Transverse colon (tissue), 4 donors: ENCODE measurements around the gene RNU5D-1. TPM values are rescaled to one million over a fixed set of nuclear protein-coding genes. Genes with fewer than 3 reads are reported as not detected.

Experiments used
- DNase-seq: peaks from one replicate; pipeline ENCODE4 v3.0.0-alpha.2; 2019
- H3K27ac ChIP-seq, 4 donors: fragments of 200-600 bp; sonication (generic); 2 replicates each; pipeline ENCODE4 v1.5.1; 2016 to 2018; ENCODE audit warnings: inconsistent platforms in 4 of 4
- H3K27me3 ChIP-seq: fragments of 200-600 bp; sonication (generic); 2 replicates; pipeline ENCODE4 v1.5.1; 2017; ENCODE audit warnings: inconsistent platforms
- H3K36me3 ChIP-seq, 4 donors: fragments of 200-600 bp; sonication (generic); 2 replicates each; pipeline ENCODE4 v1.5.1; 2017 to 2019; ENCODE audit warnings: inconsistent platforms in 4 of 4
- H3K4me1 ChIP-seq, 4 donors: fragments of 200-600 bp; sonication (generic); 2 replicates each; pipeline ENCODE4 v1.5.1; 2017 to 2020; ENCODE audit warnings: inconsistent platforms in 4 of 4
- H3K4me3 ChIP-seq, 4 donors: fragments of 200-600 bp; sonication (generic); 1 replicate in 1 of 4; 2 replicates in 3 of 4; pipeline versions ENCODE4 v1.5.1 to v1.6.1; 2017 to 2019; ENCODE audit warnings: inconsistent platforms in 4 of 4
- H3K9me3 ChIP-seq, 2 donors: fragments of 200-600 bp; sonication (generic); 2 replicates each; pipeline ENCODE4 v1.5.1; 2017 to 2019; ENCODE audit warnings: inconsistent platforms in 2 of 2
- CTCF ChIP-seq, 5 experiments: fragments of 200-600 bp in 3 of 5; fragments of 450-650 bp in 2 of 5; sonication (generic) in 3 of 5; IDR thresholded peaks; 1 replicate in 2 of 5; 2 replicates in 3 of 5; pipeline ENCODE4 v1.5.1; 2016 to 2017; ENCODE audit warnings: antibody characterized with exemption in 5 of 5, inconsistent platforms in 3 of 5, mild to moderate bottlenecking in 2 of 5, moderate library complexity in 1 of 5
- EP300 ChIP-seq: sonication (generic); formaldehyde crosslinking; IDR thresholded peaks from one replicate; pipeline ENCODE4 v1.6.1; 2017; ENCODE audit warnings: antibody characterized with exemption, low read depth
- POLR2A ChIP-seq: fragments of 450-650 bp; IDR thresholded peaks from one replicate; pipeline ENCODE4 v1.6.1; 2016; ENCODE audit warnings: antibody characterized with exemption, mild to moderate bottlenecking, moderate library complexity
- POLR2AphosphoS5 ChIP-seq, 3 donors: sonication (generic); formaldehyde crosslinking; IDR thresholded peaks; one replicate each; pipeline ENCODE4 v1.6.1; 2016; ENCODE audit warnings: antibody characterized with exemption in 3 of 3
- WGBS, 2 donors: methylation state at CpG; one replicate each; pipeline ENCODE4 v1.1.5; 2018; ENCODE audit warnings: low coverage in 1 of 2; 5-methylcytosine and 5-hydroxymethylcytosine counted together
- in situ Hi-C, 4 donors: fragments of 200-750 bp; cut with MboI; loops; one replicate each; pipeline versions ENCODE4 v1.15.0 to v1.15.1; 2017; ENCODE audit warnings: low sequenced_read_pairs in 3 of 4, low pct_ligation_motif_present in 1 of 4, low pct_unique_long_range_greater_than_20kb in 1 of 4
- intact Hi-C: fragments of 100-400 bp; cut with DNase I; formaldehyde crosslinking; loops from one replicate; pipeline ENCODE4 v1.15.1; 2023; ENCODE audit warnings: low total_unique reads
- total RNA-seq, 4 donors: library from RNA; depleted of rRNA; stranded (reverse); fragments of >200 nt; gene quantifications; one replicate each; pipeline ENCODE4 v1.1.0, GENCODE V29; 2016

The RNU5D-1 gene
- total RNA-seq, 4 donors from 2014 or later, result not detected

- H3K4me3 ChIP-seq, result no peak overlapping the region
- no peaks in the 10 kb centered on the region for H3K4me1 ChIP-seq
- TF ChIP-seq POLR2AphosphoS5 (IDR thresholded peaks at IDR 0.05), result no peak
- no peak for TF ChIP-seq POLR2A
- no peak for TF ChIP-seq CTCF (IDR thresholded peaks at IDR 0.05)
- no peak for TF ChIP-seq EP300
- in situ Hi-C loops (no loop called here), intact Hi-C loops (no loop called here)
- H3K27me3 ChIP-seq, result no peaks in the 10 kb centered on the region
- no peak overlapping the region for H3K27ac ChIP-seq
- no peaks in the 10 kb centered on the region for H3K9me3 ChIP-seq
- WGBS, 2 donors, result 0 to 90% methylated on average over 1 to 11 of the region's 11 CpGs
- DNase-seq, result no peak
- H3K36me3 ChIP-seq, result no peaks in the 10 kb centered on the region
These were observed 28.1 kb upstream of the RNU5D-1 start for GRCh38 chr1:44759077-44759476.

- H3K27me3 ChIP-seq, result no peaks in the 10 kb centered on the region
- DNase-seq, result no peak
- in situ Hi-C loops (no loop called here), intact Hi-C loops (no loop called here)
- TF ChIP-seq POLR2A (no peak), EP300 (no peak), POLR2AphosphoS5 (IDR thresholded peaks at IDR 0.05) (no peak), CTCF (IDR thresholded peaks at IDR 0.05) (no peak)
- no peak overlapping the region for H3K27ac ChIP-seq
- no peak overlapping the region for H3K4me3 ChIP-seq
- H3K9me3 ChIP-seq, result no peaks in the 10 kb centered on the region
- no peaks in the 10 kb centered on the region for H3K4me1 ChIP-seq
- 89% methylated on average over 2 of the region's 2 CpGs; no CpG with 5 or more reads in 1 of the 2 donors for WGBS, 2 donors
- no peaks in the 10 kb centered on the region for H3K36me3 ChIP-seq
These were observed 26.4 kb upstream of the RNU5D-1 start for GRCh38 chr1:44757420-44757819.

- in situ Hi-C loops, result no loop called here
These were observed 16.9 kb upstream of the RNU5D-1 start for GRCh38 chr1:44747878-44748277.

GRCh38 chr1:44743211-44743610, 12.2 kb upstream of the RNU5D-1 start:
- Histone ChIP-seq H3K4me1 (peaks cover 6 to 10% (median 8%) of the 10 kb centered on the region in 4 donors), H3K4me3 (no peak overlapping the region), H3K27ac (no peak overlapping the region), H3K9me3 (no peaks in the 10 kb centered on the region), H3K36me3 (no peaks in the 10 kb centered on the region), H3K27me3 (no peaks in the 10 kb centered on the region)
- intact Hi-C loops (no loop called here), in situ Hi-C loops (no loop called here)
- 70% methylated on average over 1 of the region's 1 CpG; no CpG with 5 or more reads in 1 of the 2 donors for WGBS, 2 donors
- TF ChIP-seq POLR2AphosphoS5 (IDR thresholded peaks at IDR 0.05), result no peak
- TF ChIP-seq CTCF (IDR thresholded peaks at IDR 0.05), result no peak
- TF ChIP-seq EP300, result no peak
- TF ChIP-seq POLR2A, result no peak
- no peak for DNase-seq

More at GRCh38 chr1:44747878-44748277, 16.9 kb upstream of the RNU5D-1 start:
- Histone ChIP-seq H3K36me3 (no peaks in the 10 kb centered on the region), H3K9me3 (no peaks in the 10 kb centered on the region), H3K27me3 (no peaks in the 10 kb centered on the region), H3K27ac (no peak overlapping the region), H3K4me3 (no peak overlapping the region), H3K4me1 (no peaks in the 10 kb centered on the region)
- WGBS, 2 donors, result 95% methylated on average over 3 of the region's 3 CpGs; no CpG with 5 or more reads in 1 of the 2 donors
- DNase-seq, result no peak
- intact Hi-C loops, result no loop called here
- TF ChIP-seq POLR2A (no peak), EP300 (no peak), POLR2AphosphoS5 (IDR thresholded peaks at IDR 0.05) (no peak), CTCF (IDR thresholded peaks at IDR 0.05) (no peak)
